HG02870 (cell line): ENCODE results near the gene NOB1.

Source experiments
- ATAC-seq: cut with Tn5 transposase; IDR thresholded peaks from one replicate; pipeline ENCODE4 v1.9.1; 2021; ENCODE audit warnings: mild to moderate bottlenecking, moderate library complexity; ENCODE audit not compliant: unreplicated experiment

The NOB1 gene

GRCh38 chr16:69721441-69721957, 33.2 kb downstream of the NOB1 start:
- ATAC-seq, result no peak

- no peak for ATAC-seq
These were observed 33.8 kb downstream of the NOB1 start for GRCh38 chr16:69720822-69721430.

DNA sequence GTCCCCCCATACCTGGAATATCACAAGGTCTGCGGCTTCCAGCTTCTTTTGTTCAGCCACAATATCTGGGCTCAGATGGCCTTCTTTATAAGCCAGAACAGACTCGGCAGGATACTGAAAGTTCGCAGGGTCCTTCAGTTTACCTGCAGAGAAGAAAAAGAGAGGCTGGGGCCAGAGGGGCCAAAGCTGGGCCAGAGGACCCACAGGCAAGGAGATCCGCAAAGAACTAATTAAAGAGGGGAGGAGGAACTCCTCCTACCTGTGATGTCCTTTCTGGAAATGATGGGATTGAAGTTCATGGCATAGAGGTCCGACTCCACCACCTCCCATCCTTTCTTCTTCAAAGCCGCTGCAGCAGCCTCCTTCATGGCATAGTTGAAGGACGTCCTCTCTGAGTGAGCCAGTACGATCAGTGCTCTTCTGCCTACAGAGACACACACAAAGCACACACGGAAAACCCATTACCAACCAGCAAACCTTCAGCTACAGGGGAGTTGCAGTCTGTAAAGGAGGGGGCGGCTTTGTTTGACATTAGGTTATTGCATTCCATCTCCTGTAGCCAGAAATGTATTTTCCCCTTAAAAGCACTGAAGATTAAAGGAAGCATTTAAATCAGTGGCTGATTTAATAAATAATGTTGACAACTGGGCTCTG, 36.5 kb downstream of the NOB1 start:
- ATAC-seq, result no peak

GRCh38 chr16:69717066-69717465, 37.7 kb downstream of the NOB1 start:
- no peak for ATAC-seq

GRCh38 chr16:69712914-69713581, 41.7 kb downstream of the NOB1 start:
- ATAC-seq, result no peak

GRCh38 chr16:69712277-69712676, 42.4 kb downstream of the NOB1 start:
- no peak for ATAC-seq

DNA sequence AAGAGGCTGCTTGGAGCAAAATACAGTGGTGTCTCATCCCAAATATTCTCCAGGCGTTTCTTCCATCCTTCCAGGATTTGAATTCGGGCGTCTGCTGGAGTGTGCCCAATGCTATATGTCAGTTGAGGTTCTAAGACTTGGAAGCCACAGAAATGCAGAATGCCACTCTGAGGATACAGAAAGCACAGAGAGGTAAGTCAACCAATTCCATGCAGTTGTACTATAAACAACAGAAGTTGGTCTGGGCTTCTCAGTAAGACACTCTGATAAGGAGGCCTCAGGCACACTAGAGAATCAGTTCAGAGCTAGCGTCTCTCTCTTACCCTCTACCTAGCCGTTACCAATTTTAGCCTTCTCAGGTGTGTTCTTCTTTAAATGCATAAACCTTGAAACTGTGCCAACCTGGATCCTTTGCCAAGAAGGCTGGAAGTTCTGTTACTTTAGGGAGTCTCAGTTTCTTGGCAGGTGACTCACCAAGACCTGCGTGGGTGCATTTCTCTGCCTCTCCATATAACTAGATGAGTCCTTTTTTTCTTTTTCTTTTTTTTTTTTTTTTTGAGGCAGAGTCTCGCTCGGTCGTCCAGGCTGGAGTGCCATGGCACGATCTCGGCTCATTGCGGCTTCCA, 43.5 kb downstream of the NOB1 start:
- no peak for ATAC-seq

DNA sequence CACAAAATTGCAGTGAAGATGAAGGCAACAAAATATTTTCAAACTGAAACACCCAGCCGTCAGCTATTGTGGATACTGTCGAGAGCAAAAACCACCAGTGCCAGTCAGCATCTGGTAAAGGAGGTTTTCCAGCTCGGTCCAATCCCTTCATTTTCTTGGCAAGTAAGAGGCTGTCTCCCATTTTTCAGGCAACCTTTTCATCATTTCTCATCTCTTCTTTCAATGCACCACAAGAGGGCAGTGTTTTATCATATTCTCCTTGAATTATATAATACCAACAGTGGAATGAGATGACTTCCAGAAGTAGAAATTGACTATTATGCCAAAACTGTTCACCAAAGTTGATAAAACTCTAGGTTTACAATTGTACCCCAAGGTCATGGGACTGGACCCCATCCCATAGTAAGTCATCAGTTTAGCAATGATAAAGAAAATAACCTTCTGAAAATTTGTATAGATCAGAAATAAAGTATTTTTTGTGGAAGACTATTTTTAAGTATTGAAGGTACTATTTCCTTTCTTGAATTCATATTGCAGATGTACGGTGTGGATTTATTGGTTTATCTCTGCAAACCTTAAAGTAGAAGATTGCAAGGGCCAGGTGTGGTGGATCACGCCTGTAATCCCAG, 45.2 kb downstream of the NOB1 start:
- ATAC-seq, result no peak

- no peak for ATAC-seq
These were observed 46.6 kb downstream of the NOB1 start for GRCh38 chr16:69707920-69708683.

GRCh38 chr16:69706975-69707340, 47.8 kb downstream of the NOB1 start:
- ATAC-seq, result no peak

DNA sequence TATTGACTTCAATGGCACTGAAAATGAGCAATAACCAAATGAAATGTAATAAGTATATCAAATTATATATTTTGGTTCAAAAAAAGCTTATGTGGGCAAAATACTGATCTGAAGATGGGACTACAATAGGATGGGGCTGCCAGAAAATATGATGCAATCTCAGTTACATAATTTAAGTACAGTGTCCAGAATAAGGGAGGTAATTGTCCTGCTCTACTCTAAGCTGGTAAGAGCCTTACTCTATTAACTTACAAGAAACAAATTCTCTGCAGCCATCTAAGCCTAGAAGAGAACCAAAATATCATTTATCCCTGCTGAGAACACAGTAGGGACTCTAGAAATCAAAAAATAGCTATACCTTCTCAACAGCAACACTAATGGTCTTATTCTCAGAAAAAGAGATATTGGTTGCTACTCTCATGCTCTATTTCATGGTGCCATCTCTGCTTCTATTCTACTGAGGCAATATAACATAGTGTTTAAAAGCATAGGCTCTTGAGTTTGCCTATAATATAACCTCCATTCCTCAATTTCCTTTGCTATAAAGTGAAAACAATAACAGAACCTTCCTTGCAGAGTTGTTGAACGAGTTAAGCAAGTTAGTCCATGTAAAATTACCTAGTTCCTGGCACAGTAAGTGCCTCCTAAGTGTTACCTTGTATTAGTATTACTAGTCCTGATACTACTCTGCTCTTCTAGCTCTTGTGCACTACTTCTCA, 48.3 kb downstream of the NOB1 start:
- ATAC-seq, result no peak

GRCh38 chr16:69703638-69704037, 51.1 kb downstream of the NOB1 start:
- ATAC-seq, result no peak

DNA sequence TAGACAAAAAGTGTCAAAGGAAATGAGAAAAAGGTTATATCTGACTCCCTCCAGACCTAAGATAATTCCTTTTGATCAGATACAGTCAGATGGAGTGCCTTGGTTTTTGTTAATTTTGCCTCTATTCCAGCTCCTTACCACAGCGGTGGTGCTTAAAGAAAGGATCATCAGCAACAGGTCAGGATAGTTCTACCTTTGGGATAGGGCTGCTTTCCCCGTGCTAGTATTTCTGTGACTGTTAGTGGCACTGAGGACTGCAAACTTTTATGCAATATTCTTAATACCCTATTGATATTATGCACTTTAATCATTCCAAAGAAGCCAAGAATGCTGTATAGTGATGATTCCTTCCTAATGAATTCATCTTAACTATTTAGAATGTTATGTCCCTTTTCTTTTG, 52.9 kb downstream of the NOB1 start:
- no peak for ATAC-seq

DNA sequence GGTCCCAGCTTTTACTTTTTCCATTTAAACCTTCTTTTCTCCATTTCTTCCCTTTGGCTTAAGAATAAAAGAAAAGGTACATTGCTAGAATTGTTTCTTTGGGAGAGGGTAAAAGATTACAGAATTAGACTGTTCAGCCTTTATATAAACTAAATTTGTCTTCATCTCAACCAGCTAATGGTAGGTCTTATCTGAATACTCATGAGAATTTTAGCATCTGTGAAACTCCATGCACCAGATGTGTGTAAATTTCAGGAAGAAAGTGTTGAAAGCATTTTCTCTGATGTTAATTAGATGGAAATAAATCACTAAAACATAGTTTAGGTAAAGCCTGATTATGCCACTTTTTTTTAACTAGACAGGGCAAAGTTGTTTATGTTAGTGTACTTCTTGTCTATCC, 53.3 kb downstream of the NOB1 start:
- no peak for ATAC-seq

- ATAC-seq, result no peak
These were observed 54.8 kb downstream of the NOB1 start for GRCh38 chr16:69699915-69700314.

DNA sequence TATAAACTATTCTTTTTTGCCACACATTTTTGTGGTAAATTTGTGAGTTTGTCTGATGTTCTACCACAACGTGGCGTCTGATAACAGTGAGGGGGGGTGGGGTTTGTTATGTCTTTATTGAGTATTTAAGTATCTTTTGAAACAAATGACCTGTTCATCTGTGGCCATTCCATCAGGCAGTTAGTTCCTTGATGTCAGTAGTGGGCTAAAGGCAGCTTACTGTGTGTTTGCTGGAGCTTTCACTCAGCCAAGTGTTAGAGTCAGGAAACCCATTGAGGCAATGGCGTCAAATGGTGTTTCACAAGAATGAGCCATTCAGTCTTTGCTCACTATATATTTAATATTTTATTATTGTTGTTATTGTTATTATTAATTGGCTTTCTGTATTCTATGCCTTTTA, 56.3 kb downstream of the NOB1 start:
- ATAC-seq, result no peak

DNA sequence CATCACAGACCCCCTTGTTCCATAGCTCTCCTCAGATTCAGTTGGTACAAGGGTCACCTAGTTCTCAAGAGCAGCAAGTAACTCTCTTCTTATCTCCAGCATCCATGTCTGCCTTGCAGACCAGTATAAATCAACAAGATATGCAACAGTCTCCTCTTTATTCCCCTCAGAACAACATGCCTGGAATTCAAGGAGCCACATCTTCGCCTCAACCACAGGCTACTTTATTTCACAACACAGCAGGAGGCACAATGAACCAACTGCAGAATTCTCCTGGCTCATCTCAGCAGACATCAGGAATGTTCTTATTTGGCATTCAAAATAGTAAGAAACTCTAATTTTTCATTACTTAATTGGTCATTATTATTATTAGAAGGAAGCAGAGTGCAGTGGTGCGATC, 60.8 kb downstream of the NOB1 start:
- ATAC-seq, result no peak

DNA sequence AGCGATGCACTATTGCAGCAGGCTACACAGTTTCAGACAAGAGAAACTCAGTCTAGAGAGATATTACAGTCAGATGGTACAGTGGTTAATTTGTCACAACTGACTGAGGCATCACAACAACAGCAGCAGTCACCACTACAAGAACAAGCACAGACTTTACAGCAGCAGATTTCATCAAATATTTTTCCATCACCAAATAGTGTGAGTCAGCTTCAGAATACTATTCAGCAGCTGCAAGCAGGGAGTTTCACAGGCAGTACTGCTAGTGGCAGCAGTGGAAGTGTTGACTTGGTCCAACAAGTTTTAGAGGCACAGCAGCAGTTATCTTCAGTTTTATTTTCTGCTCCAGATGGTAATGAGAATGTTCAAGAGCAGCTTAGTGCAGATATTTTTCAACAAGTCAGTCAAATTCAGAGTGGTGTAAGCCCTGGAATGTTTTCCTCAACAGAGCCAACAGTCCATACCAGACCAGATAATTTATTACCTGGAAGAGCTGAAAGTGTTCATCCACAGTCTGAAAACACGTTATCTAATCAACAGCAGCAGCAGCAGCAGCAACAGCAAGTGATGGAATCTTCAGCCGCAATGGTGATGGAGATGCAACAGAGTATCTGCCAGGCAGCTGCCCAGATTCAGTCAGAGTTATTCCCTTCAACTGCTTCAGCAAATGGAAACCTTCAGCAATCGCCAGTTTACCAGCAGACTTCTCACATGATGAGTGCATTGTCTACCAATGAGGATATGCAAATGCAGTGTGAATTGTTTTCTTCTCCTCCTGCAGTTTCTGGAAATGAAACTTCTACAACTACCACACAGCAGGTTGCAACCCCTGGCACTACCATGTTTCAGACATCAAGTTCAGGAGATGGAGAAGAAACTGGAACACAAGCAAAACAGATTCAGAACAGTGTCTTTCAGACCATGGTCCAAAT, 62.5 kb downstream of the NOB1 start:
- ATAC-seq, result no peak
